H1 (cell line): Measurements from ENCODE around the gene GTPBP6. TPM values are rescaled to one million over a fixed set of nuclear protein-coding genes. Genes with fewer than 3 reads are reported as not detected.
A peak's percentile ranks its signal among the peaks of the same experiment; 100 is the strongest.
"Not testable (repeated sequence)": the region's sequence is repeated elsewhere in the genome, so short reads cannot be mapped to it uniquely, and the experiment has no call there.

Experiments used
- CTCF ChIA-PET: fragments of 300-600 bp; sonication (Branson Sonifier 250); formaldehyde crosslinking; loops from one replicate; lab custom pipeline; 2021; ENCODE audit not compliant: partially characterized antibody; lab: Charles Lee
- POLR2A ChIA-PET: fragments of 300-600 bp; sonication (Branson Sonifier 250); formaldehyde crosslinking; loops from one replicate; lab custom pipeline; 2021; ENCODE audit warnings: inconsistent platforms; ENCODE audit not compliant: partially characterized antibody; lab: Charles Lee
- DNase-seq, 2 experiments: peaks; one replicate each; pipeline versions ENCODE4 v3.0.0 to v3.0.0-alpha.2; 2010 to 2022; ENCODE audit warnings: low spot score in 2 of 2, low read depth in 1 of 2, mixed read lengths in 1 of 2
- FAIRE-seq: peaks from 2 replicates; lab custom pipeline; 2011; peaks lifted over from hg19 to GRCh38; lab: Jason Lieb, UNC
- H2AFZ ChIP-seq: 2 replicates; pipeline ENCODE4 v1.8.1; 2012; ENCODE audit warnings: low read length, inconsistent platforms
- H2AK5ac ChIP-seq: 2 replicates; pipeline ENCODE4 v1.6.1; 2013; ENCODE audit warnings: low read depth, low read length
- H2BK120ac ChIP-seq: replicated peaks from 2 replicates; pipeline ENCODE3; 2013; ENCODE audit warnings: low read depth, low read length, inconsistent platforms
- H2BK12ac ChIP-seq: 2 replicates; pipeline ENCODE4 v1.6.1; 2013; ENCODE audit warnings: low read depth, low read length
- H2BK15ac ChIP-seq: 2 replicates; pipeline ENCODE4 v1.6.1; 2013; ENCODE audit warnings: low read length
- H2BK20ac ChIP-seq: 2 replicates; pipeline ENCODE4 v1.6.1; 2013; ENCODE audit warnings: low read length
- H2BK5ac ChIP-seq: 2 replicates; pipeline ENCODE4 v1.6.1; 2013; ENCODE audit warnings: low read depth, low read length
- H3K14ac ChIP-seq: 2 replicates; pipeline ENCODE4 v1.6.1; 2013; ENCODE audit warnings: inconsistent platforms; ENCODE audit not compliant: insufficient read length
- H3K18ac ChIP-seq: 2 replicates; pipeline ENCODE4 v1.6.1; 2013; ENCODE audit warnings: low read length; ENCODE audit errors: extremely low read depth
- H3K23ac ChIP-seq: 2 replicates; pipeline ENCODE4 v1.6.1; 2013; ENCODE audit warnings: inconsistent platforms; ENCODE audit not compliant: insufficient read length
- H3K23me2 ChIP-seq: 2 replicates; pipeline ENCODE4 v1.6.1; 2013; ENCODE audit warnings: low read depth, low read length
- H3K27ac ChIP-seq: 2 replicates; pipeline ENCODE4 v1.6.1; 2011; ENCODE audit warnings: low read depth, low read length, inconsistent platforms
- H3K27me3 ChIP-seq, 4 experiments: replicated peaks in 1 of 4; 1 replicate in 1 of 4; 2 replicates in 3 of 4; pipeline versions ENCODE4 v1.6.1 to v1.8.1; 2011 to 2013; ENCODE audit warnings: low read length in 3 of 4, mild to moderate bottlenecking in 3 of 4, inconsistent platforms in 2 of 4, mixed read lengths in 2 of 4, moderate library complexity in 1 of 4; ENCODE audit not compliant: control insufficient read depth in 3 of 4, insufficient read depth in 3 of 4; ENCODE audit errors: extremely low read depth in 1 of 4
- H3K36me3 ChIP-seq, 4 experiments: 2 replicates each; pipeline versions ENCODE4 v1.6.1 to v1.8.1; 2011 to 2013; ENCODE audit warnings: mild to moderate bottlenecking in 4 of 4, low read length in 3 of 4, moderate library complexity in 2 of 4, control low read depth in 1 of 4, inconsistent platforms in 1 of 4; ENCODE audit not compliant: insufficient read depth in 4 of 4, control insufficient read depth in 2 of 4
- H3K4ac ChIP-seq: replicated peaks from 2 replicates; pipeline ENCODE3; 2013; ENCODE audit warnings: low read length, low read depth, mixed read lengths, inconsistent platforms; ENCODE audit not compliant: insufficient read length
- H3K4me1 ChIP-seq, 4 experiments: replicated peaks in 1 of 4; 1 replicate in 1 of 4; 2 replicates in 3 of 4; pipeline versions ENCODE4 v1.6.1 to v1.8.1; 2011 to 2013; ENCODE audit warnings: low read length in 3 of 4, inconsistent platforms in 2 of 4, mixed read lengths in 1 of 4; ENCODE audit not compliant: insufficient read depth in 4 of 4, control insufficient read depth in 3 of 4
- H3K4me2 ChIP-seq, 2 experiments: 2 replicates each; pipeline versions ENCODE4 v1.6.1 to v1.8.1; 2011 to 2013; ENCODE audit warnings: low read depth in 2 of 2, low read length in 2 of 2, control low read depth in 1 of 2, inconsistent platforms in 1 of 2, mild to moderate bottlenecking in 1 of 2; ENCODE audit not compliant: insufficient read depth in 1 of 2
- H3K4me3 ChIP-seq, 4 experiments: fragments of 200-600, 300-600 bp in 1 of 4; sonication (generic), shearing (Covaris generic), sonication (Bioruptor Twin) in 1 of 4; 2 replicates each; pipeline versions ENCODE4 v1.5.1 to v1.8.1; 2011 to 2016; ENCODE audit warnings: low read length in 4 of 4, low read depth in 3 of 4, control low read depth in 2 of 4, inconsistent platforms in 2 of 4, mild to moderate bottlenecking in 2 of 4, mixed read lengths in 1 of 4, moderate library complexity in 1 of 4; ENCODE audit not compliant: insufficient read depth in 2 of 4; ENCODE audit errors: extremely low read depth in 1 of 4
- H3K56ac ChIP-seq: replicated peaks from 2 replicates; pipeline ENCODE3; 2013; ENCODE audit warnings: low read depth, mild to moderate bottlenecking, mixed read lengths, low read length, inconsistent platforms; ENCODE audit not compliant: insufficient read length
- H3K79me1 ChIP-seq: 2 replicates; pipeline ENCODE4 v1.6.1; 2013; ENCODE audit warnings: low read depth, low read length, control low read depth
- H3K79me2 ChIP-seq, 2 experiments: 2 replicates each; pipeline versions ENCODE4 v1.6.1 to v1.8.1; 2012 to 2013; ENCODE audit warnings: low read length in 2 of 2, mild to moderate bottlenecking in 2 of 2, inconsistent platforms in 1 of 2; ENCODE audit not compliant: insufficient read depth in 2 of 2, control insufficient read depth in 1 of 2
- H3K9ac ChIP-seq, 4 experiments: replicated peaks in 1 of 4; 1 replicate in 1 of 4; 2 replicates in 3 of 4; pipeline versions ENCODE4 v1.6.1 to v1.8.1; 2011 to 2013; ENCODE audit warnings: low read depth in 3 of 4, low read length in 3 of 4, control low read depth in 2 of 4, mild to moderate bottlenecking in 2 of 4, moderate library complexity in 2 of 4, inconsistent platforms in 1 of 4; ENCODE audit errors: extremely low read depth in 1 of 4
- H3K9me3 ChIP-seq, 2 experiments: 2 replicates each; pipeline versions ENCODE4 v1.6.1 to v1.8.1; 2012 to 2013; ENCODE audit warnings: mild to moderate bottlenecking in 2 of 2, moderate library complexity in 2 of 2, control low read depth in 1 of 2, inconsistent platforms in 1 of 2, low read depth in 1 of 2, low read length in 1 of 2, mixed read lengths in 1 of 2; ENCODE audit not compliant: insufficient read depth in 2 of 2
- H4K20me1 ChIP-seq, 2 experiments: replicated peaks in 1 of 2; 2 replicates each; pipeline versions ENCODE3 to v1.8.1; 2011 to 2013; ENCODE audit warnings: inconsistent platforms in 2 of 2, low read length in 2 of 2, mild to moderate bottlenecking in 1 of 2; ENCODE audit not compliant: insufficient read depth in 2 of 2, control insufficient read depth in 1 of 2
- H4K5ac ChIP-seq: 2 replicates; pipeline ENCODE4 v1.6.1; 2013; ENCODE audit warnings: low read length, low read depth, mixed read lengths, inconsistent platforms; ENCODE audit not compliant: insufficient read length
- H4K8ac ChIP-seq: 2 replicates; pipeline ENCODE4 v1.8.0; 2013; ENCODE audit warnings: mild to moderate bottlenecking, moderate library complexity, low read length, inconsistent platforms; ENCODE audit not compliant: insufficient read depth; ENCODE audit errors: extremely low read depth
- H4K91ac ChIP-seq: replicated peaks from 2 replicates; pipeline ENCODE3; 2013; ENCODE audit warnings: low read length, mixed read lengths, inconsistent platforms; ENCODE audit not compliant: insufficient read length
- CEBPB ChIP-seq: IDR thresholded peaks from 2 replicates; pipeline ENCODE4 v1.6.1; 2012; ENCODE audit warnings: low read depth, low read length
- HDAC2 ChIP-seq, 2 experiments: fragments of 300-600 bp in 1 of 2; sonication (generic) in 1 of 2; IDR thresholded peaks; 2 replicates each; pipeline ENCODE4 v1.6.1; 2011 to 2012; ENCODE audit warnings: low read depth in 2 of 2, low read length in 2 of 2, mild to moderate bottlenecking in 2 of 2, moderate library complexity in 2 of 2, borderline replicate concordance in 1 of 2, inconsistent platforms in 1 of 2
- KDM1A ChIP-seq: fragments of 200-600, 300-600 bp; sonication (generic); IDR thresholded peaks from 2 replicates; pipeline ENCODE4 v1.7.1; 2016; ENCODE audit warnings: mild to moderate bottlenecking, low read length, borderline replicate concordance
- POLR2A ChIP-seq, 2 experiments: IDR thresholded peaks; 1 replicate in 1 of 2; 2 replicates in 1 of 2; pipeline ENCODE4 v1.6.1; 2011; ENCODE audit warnings: low read depth in 2 of 2, low read length in 2 of 2, mild to moderate bottlenecking in 2 of 2; ENCODE audit errors: control extremely low read depth in 1 of 2
- SIN3A ChIP-seq, 2 experiments: IDR thresholded peaks in 1 of 2; conservative IDR thresholded peaks in 1 of 2; 2 replicates each; pipeline ENCODE4 v1.6.1; 2011 to 2012; ENCODE audit warnings: low read length in 2 of 2, improper control_type of control experiment in 1 of 2, low read depth in 1 of 2, mild to moderate bottlenecking in 1 of 2
- SRF ChIP-seq: IDR thresholded peaks from 2 replicates; pipeline ENCODE4 v1.6.1; 2011; ENCODE audit warnings: mild to moderate bottlenecking, low read depth, low read length, moderate library complexity
- TAF7 ChIP-seq: optimal IDR thresholded peaks from 2 replicates; pipeline ENCODE3; 2011; ENCODE audit warnings: low read depth, mild to moderate bottlenecking, inconsistent platforms, low read length, moderate library complexity, borderline replicate concordance
- WGBS, 2 experiments: shearing (Covaris generic) in 1 of 2; methylation state at CpG; one replicate each; pipeline versions ENCODE4 v1.1.6 to v1.1.7; 2013 to 2015; ENCODE audit warnings: low lambda C conversion rate in 2 of 2, mixed read lengths in 2 of 2, inconsistent platforms in 1 of 2, low coverage in 1 of 2, missing lambda C conversion rate in 1 of 2; ENCODE audit not compliant: insufficient replicate concordance in 2 of 2, insufficient coverage in 1 of 2, insufficient read length in 1 of 2; ENCODE audit errors: extremely low coverage in 1 of 2, missing lambda C conversion rate in 1 of 2; 5-methylcytosine and 5-hydroxymethylcytosine counted together
- polyA plus RNA-seq, 7 experiments: library from polyadenylated mRNA; depleted of rRNA in 3 of 7; stranded (reverse) in 5 of 7; unstranded in 2 of 7; fragments of >200 nt in 5 of 7; fragments of 200-250 nt in 2 of 7; gene quantifications; 1 replicate in 5 of 7; 2 replicates in 1 of 7; 4 replicates in 1 of 7; pipeline versions ENCODE4 v1.2.1 to v1.2.3, GENCODE V29; 2011 to 2013; ENCODE audit warnings: missing spikeins in 2 of 7, mixed read lengths in 2 of 7
- total RNA-seq: library from RNA; stranded (reverse); fragmentation: NEBNext Ultra II Directional; extraction: Animal tissue kit (Norgen Biotek cat#: 25700); gene quantifications from 2 replicates; pipeline ENCODE4 v1.2.1, GENCODE V29; 2021

Gene GTPBP6
- total and polyA plus RNA-seq, 2 of the 8 experiments (the other 6 are each of a cell fraction or from before 2014, with no cell fraction given): 33.9 to 57.1 TPM

DNA sequence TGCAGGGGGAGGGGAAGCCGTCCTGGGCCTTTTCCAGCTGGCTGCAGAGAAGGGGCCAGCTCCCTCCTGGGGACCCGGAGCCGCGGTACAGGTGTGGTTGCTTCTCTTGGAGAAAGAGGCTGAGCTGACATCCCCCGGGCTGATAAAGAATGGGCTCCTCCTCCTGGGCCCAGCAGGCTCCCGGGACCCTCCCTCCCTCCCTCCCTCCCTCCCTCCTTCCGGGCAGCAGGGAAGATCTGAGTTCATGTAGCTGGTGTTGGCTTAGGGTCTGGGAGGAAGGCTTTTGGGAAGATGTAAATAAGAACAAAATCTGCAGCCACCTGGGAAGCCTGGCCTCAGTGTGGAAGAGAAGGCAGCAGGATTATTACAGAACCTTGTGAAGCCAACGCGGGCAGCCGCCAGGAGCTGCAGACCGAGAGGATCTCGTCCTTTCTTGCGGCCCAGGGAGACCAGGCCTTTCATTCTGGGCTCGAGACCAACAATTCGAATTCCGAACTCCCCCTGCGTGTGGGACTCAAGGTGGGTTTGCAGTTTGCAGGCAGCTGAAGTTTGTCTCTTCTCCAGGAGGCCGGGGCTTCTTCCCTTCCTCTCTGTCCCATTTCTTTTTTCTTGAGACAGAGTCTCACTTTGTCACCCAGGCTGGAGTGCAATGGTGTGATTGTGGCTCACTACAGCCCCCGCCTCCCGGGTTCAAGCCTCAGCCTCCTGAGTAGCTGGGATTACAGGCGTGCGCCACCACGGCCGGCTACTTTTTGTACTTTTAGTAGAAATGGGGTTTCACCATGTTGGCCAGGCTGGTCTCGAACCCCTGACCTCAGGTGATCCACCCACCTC lies 37.2 kb downstream of the GTPBP6 start, which contains the start of gene PLCXD1 (continued):
- TF ChIP-seq TAF7 (peak; percentile 66), KDM1A (no peak), SIN3A (conservative IDR thresholded peaks at IDR 0.05 in 1 of 2, IDR thresholded peaks at IDR 0.05 in 1 of 2; ENCODE audit: low read depth in 1 of 2, low read length in 2 of 2) (peak; percentile 47 to 60; a peak in 2 of 4 replicates), HDAC2 (IDR thresholded peaks at IDR 0.05; ENCODE audit: borderline replicate concordance in 1 of 2, low read depth in 2 of 2, low read length in 2 of 2) (peak in 1 of 2 experiments; percentile 54; a peak in 2 of 4 replicates), SRF (no peak), CEBPB (no peak), POLR2A (IDR thresholded peaks at IDR 0.05; ENCODE audit: control extremely low read depth in 1 of 2, low read depth in 2 of 2, low read length in 2 of 2) (peak in 1 of 2 experiments; percentile 73; a peak in 1 of 3 replicates)

DNA sequence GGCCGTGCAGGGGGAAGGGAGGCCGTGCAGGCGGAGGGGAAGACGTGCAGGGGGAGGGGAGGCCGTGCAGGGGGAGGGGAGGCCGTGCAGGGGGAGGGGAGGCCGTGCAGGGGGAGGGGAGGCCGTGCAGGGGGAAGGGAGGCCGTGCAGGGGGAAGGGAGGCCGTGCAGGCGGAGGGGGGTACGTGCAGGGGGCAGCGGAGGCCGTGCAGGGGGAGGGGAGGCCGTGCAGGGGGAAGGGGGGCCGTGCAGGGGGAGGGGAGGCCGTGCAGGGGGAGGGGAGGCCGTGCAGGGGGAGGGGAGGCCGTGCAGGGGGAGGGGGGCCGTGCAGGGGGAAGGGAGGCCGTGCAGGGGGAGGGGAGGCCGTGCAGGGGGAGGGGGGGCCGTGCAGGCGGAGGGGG lies 37.9 kb downstream of the GTPBP6 start:
- H3K4me2 ChIP-seq: peak overlapping the region in 1 of 2 experiments; percentile 80; a peak in 1 of 4 replicates
- CTCF ChIA-PET, H2BK15ac ChIP-seq: not testable (repeated sequence)

More for the DNA sequence above, 37.9 kb downstream of the GTPBP6 start:
- H4K8ac ChIP-seq, FAIRE-seq, H2BK12ac ChIP-seq, H3K23ac ChIP-seq, DNase-seq, H3K27me3 ChIP-seq, H3K9ac ChIP-seq, H2AK5ac ChIP-seq, H3K14ac ChIP-seq, H3K18ac ChIP-seq, H2BK20ac ChIP-seq, H2BK120ac ChIP-seq, H4K91ac ChIP-seq, H3K56ac ChIP-seq, H3K9me3 ChIP-seq, H3K4me3 ChIP-seq, H4K5ac ChIP-seq, H3K27ac ChIP-seq, H2AFZ ChIP-seq, POLR2A ChIA-PET, H2BK5ac ChIP-seq, H3K4ac ChIP-seq: not testable (repeated sequence)
- Histone ChIP-seq H3K79me2 (peaks cover 17 to 45% of the 10 kb centered on the region in 2 experiments), H3K4me1 (peaks cover 3 to 21% (median 7%) of the 10 kb centered on the region in 4 experiments), H3K23me2 (peaks cover 21% of the 10 kb centered on the region), H4K20me1 (peaks cover 7 to 16% of the 10 kb centered on the region in 2 experiments), H3K36me3 (peaks cover 11 to 25% (median 18%) of the 10 kb centered on the region in 4 experiments), H3K79me1 (peaks cover 15% of the 10 kb centered on the region)
- WGBS, 2 experiments: no CpG with 5 or more reads among the region's 24 CpGs
